WTC11 (cell line): ENCODE measurements around the gene TSPAN18.

Experiments
- CTCF ChIP-seq: fragments of 200-600 bp; IDR thresholded peaks from 2 replicates; pipeline ENCODE4 v1.8.0; 2022; ENCODE audit warnings: antibody characterized with exemption
- FOXK1 ChIP-seq: sonication (generic); formaldehyde crosslinking; IDR thresholded peaks from 2 replicates; pipeline ENCODE4 v1.8.0; 2022; ENCODE audit warnings: mild to moderate bottlenecking, moderate library complexity, missing genetic modification reagents
- JUN ChIP-seq: sonication (generic); formaldehyde crosslinking; IDR thresholded peaks from 2 replicates; pipeline ENCODE4 v1.8.0; 2023; ENCODE audit warnings: mild to moderate bottlenecking, missing genetic modification reagents
- MAX ChIP-seq: sonication (generic); formaldehyde crosslinking; IDR thresholded peaks from 2 replicates; pipeline ENCODE4 v1.8.0; 2022; ENCODE audit warnings: mild to moderate bottlenecking, missing genetic modification reagents
- NFATC4 ChIP-seq: fragments of 250-450 bp; sonication (Bioruptor Pico); IDR thresholded peaks from 2 replicates; pipeline ENCODE4 v1.9.0; 2021; ENCODE audit warnings: mild to moderate bottlenecking
- RELA ChIP-seq: sonication (generic); formaldehyde crosslinking; IDR thresholded peaks from 2 replicates; pipeline ENCODE4 v1.8.1; 2022; ENCODE audit warnings: missing genetic modification reagents, mild to moderate bottlenecking, borderline replicate concordance
- ZNF232 ChIP-seq: sonication (generic); formaldehyde crosslinking; IDR thresholded peaks from 2 replicates; pipeline ENCODE4 v1.8.0; 2022; ENCODE audit warnings: mild to moderate bottlenecking, missing genetic modification reagents
- TF ChIP-seq, protein P1 (sequence below): sonication (generic); formaldehyde crosslinking; IDR thresholded peaks from 2 replicates; pipeline ENCODE4 v1.8.0; 2022; ENCODE audit warnings: mild to moderate bottlenecking, missing genetic modification reagents
- TF ChIP-seq, protein P2 (sequence below): fragments of 250-450 bp; sonication (Bioruptor Pico); IDR thresholded peaks from 2 replicates; pipeline ENCODE4 v1.9.0; 2021; ENCODE audit warnings: mild to moderate bottlenecking
- TF ChIP-seq, protein P3 (sequence below): sonication (generic); formaldehyde crosslinking; IDR thresholded peaks from 2 replicates; pipeline ENCODE4 v1.8.1; 2023; ENCODE audit warnings: mild to moderate bottlenecking, missing genetic modification reagents

DNA sequence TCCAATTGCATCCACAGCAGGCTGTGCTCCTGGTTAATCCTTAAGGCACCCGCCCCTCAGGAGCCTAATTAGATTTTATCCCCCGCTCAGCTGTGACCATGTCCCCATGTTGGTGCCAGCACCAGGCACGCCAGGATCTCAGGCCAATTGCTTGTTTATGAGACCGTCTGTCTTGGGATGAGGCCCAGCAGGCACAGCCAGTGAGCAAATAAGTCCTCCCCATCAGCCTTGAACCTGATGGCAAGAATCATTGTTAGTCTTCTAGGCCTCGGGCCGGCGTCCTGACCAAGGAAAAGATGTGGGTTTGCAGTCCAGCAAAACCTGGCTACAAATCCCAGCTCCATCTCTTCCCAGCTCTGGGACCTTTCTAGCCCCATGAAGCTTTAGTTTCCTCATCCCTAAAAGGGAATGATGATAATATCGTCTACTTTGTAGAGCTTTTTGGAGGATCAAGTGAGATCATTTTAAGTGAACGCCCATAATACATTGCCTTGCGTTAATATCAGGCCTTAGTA lies 166.6 kb downstream of the TSPAN18 start:
- TF ChIP-seq CTCF = no peak
- no peak for TF ChIP-seq MAX (CRISPR knock-in tag)
- TF ChIP-seq, protein P1, sequence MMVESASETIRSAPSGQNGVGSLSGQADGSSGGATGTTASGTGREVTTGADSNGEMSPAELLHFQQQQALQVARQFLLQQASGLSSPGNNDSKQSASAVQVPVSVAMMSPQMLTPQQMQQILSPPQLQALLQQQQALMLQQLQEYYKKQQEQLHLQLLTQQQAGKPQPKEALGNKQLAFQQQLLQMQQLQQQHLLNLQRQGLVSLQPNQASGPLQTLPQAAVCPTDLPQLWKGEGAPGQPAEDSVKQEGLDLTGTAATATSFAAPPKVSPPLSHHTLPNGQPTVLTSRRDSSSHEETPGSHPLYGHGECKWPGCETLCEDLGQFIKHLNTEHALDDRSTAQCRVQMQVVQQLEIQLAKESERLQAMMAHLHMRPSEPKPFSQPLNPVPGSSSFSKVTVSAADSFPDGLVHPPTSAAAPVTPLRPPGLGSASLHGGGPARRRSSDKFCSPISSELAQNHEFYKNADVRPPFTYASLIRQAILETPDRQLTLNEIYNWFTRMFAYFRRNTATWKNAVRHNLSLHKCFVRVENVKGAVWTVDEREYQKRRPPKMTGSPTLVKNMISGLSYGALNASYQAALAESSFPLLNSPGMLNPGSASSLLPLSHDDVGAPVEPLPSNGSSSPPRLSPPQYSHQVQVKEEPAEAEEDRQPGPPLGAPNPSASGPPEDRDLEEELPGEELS (CRISPR knock-in tag) = no peak
- TF ChIP-seq NFATC4 (CRISPR knock-in tag) = no peak
- no peak for TF ChIP-seq FOXK1 (CRISPR knock-in tag)
- no peak for TF ChIP-seq RELA (CRISPR knock-in tag)
- no peak for TF ChIP-seq JUN (CRISPR knock-in tag)
- TF ChIP-seq, protein P2, sequence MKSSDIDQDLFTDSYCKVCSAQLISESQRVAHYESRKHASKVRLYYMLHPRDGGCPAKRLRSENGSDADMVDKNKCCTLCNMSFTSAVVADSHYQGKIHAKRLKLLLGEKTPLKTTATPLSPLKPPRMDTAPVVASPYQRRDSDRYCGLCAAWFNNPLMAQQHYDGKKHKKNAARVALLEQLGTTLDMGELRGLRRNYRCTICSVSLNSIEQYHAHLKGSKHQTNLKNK (CRISPR knock-in tag) = no peak
- no peak for TF ChIP-seq ZNF232 (CRISPR knock-in tag)
- TF ChIP-seq, protein P3, sequence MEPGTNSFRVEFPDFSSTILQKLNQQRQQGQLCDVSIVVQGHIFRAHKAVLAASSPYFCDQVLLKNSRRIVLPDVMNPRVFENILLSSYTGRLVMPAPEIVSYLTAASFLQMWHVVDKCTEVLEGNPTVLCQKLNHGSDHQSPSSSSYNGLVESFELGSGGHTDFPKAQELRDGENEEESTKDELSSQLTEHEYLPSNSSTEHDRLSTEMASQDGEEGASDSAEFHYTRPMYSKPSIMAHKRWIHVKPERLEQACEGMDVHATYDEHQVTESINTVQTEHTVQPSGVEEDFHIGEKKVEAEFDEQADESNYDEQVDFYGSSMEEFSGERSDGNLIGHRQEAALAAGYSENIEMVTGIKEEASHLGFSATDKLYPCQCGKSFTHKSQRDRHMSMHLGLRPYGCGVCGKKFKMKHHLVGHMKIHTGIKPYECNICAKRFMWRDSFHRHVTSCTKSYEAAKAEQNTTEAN (CRISPR knock-in tag) = no peak
